ENCODE data around the gene SLC1A4. TPM values are rescaled to one million over a fixed set of nuclear protein-coding genes. Genes with fewer than 3 reads are reported as not detected.

SLC1A4 gene
- polyA plus RNA-seq, 3 donors: 3.2 to 4.5 (median 4.4) TPM

DNA sequence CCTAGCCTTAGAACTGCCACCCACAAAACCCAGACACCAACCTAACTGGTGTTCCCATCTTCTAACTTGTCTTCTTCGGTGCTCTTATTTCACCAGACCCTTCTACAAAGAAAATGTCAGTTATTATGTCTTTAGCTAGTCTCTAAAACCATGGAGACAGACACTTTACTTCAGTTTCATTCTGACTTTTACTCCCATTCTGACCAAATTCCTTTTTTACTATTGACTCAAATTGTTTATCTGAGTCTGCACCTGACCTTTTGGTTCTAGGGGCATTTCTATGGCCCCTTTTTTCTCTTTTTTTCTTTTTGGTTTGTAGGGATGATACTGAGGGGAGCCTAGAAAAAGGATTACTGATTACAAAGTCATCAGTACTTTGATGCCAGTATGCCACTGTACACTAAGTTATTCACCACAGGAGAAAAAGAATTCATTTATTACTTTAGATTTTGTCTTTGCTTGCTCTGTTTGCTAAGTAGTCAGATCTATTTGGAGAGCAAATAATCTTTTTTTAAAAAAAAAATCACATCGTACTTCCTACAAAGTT, 6.8 kb upstream of the SLC1A4 start:
- Mint-ChIP-seq H3K27me3 (ENCODE audit: low read depth in 3 of 3) (no peaks in the 10 kb centered on the region), H3K27ac (no peak overlapping the region), H3K36me3 (no peaks in the 10 kb centered on the region), H3K4me3 (no peak overlapping the region), H3K9me3 (peaks cover 0 to 2% (median 0%) of the 10 kb centered on the region in 7 donors), H3K4me1 (peaks cover 23% of the 10 kb centered on the region)
- H3K4me2 ChIP-seq (replicated peaks; ENCODE audit: extremely low read depth, low read length, poor library complexity, severe bottlenecking): no peak overlapping the region
- no peak overlapping the region for H3K27ac ChIP-seq (ENCODE audit: low read depth in 1 of 2, low read length in 2 of 2)
- H3K27me3 ChIP-seq (ENCODE audit: control insufficient read depth in 2 of 2, insufficient read depth in 2 of 2, low read length in 2 of 2): no peaks in the 10 kb centered on the region
- H3K79me2 ChIP-seq (ENCODE audit: insufficient read depth, low read length): peaks cover 2% of the 10 kb centered on the region
- no peak overlapping the region for H2AFZ ChIP-seq (ENCODE audit: insufficient read depth, low read depth, low read length, poor library complexity, severe bottlenecking)
- no peak overlapping the region for H3K9ac ChIP-seq (ENCODE audit: insufficient read depth, low read length, poor library complexity, severe bottlenecking)
- no peaks in the 10 kb centered on the region for H3K36me3 ChIP-seq (replicated peaks in 1 of 2; ENCODE audit: control insufficient read depth in 1 of 2, insufficient read depth in 2 of 2, low read length in 2 of 2)
- no peaks in the 10 kb centered on the region for H3K9me3 ChIP-seq (replicated peaks in 1 of 2; ENCODE audit: control insufficient read depth in 1 of 2, insufficient read depth in 1 of 2, low read length in 2 of 2)
- H4K20me1 ChIP-seq (ENCODE audit: insufficient read depth, low read length): no peaks in the 10 kb centered on the region
- no peak for DNase-seq
- intact Hi-C loops (cut with micrococcal nuclease): loop anchor here in 1 of 2 donors (10.0 kb wide), 1 partner anchor 68 kb away; no protein-coding TSS in a partner anchor
- no peak overlapping the region for H3K4me3 ChIP-seq (replicated peaks in 1 of 3; ENCODE audit: low read depth in 2 of 3, low read length in 3 of 3)
- WGBS (ENCODE audit: insufficient coverage): no CpG with 5 or more reads among the region's 2 CpGs
- TF ChIP-seq, protein P1, sequence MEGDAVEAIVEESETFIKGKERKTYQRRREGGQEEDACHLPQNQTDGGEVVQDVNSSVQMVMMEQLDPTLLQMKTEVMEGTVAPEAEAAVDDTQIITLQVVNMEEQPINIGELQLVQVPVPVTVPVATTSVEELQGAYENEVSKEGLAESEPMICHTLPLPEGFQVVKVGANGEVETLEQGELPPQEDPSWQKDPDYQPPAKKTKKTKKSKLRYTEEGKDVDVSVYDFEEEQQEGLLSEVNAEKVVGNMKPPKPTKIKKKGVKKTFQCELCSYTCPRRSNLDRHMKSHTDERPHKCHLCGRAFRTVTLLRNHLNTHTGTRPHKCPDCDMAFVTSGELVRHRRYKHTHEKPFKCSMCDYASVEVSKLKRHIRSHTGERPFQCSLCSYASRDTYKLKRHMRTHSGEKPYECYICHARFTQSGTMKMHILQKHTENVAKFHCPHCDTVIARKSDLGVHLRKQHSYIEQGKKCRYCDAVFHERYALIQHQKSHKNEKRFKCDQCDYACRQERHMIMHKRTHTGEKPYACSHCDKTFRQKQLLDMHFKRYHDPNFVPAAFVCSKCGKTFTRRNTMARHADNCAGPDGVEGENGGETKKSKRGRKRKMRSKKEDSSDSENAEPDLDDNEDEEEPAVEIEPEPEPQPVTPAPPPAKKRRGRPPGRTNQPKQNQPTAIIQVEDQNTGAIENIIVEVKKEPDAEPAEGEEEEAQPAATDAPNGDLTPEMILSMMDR (IDR thresholded peaks at IDR 0.05): no peak
- peaks cover 0 to 12% of the 10 kb centered on the region in 2 donors for H3K4me1 ChIP-seq (ENCODE audit: control insufficient read depth in 1 of 2, insufficient read depth in 2 of 2, low read length in 2 of 2)

DNA sequence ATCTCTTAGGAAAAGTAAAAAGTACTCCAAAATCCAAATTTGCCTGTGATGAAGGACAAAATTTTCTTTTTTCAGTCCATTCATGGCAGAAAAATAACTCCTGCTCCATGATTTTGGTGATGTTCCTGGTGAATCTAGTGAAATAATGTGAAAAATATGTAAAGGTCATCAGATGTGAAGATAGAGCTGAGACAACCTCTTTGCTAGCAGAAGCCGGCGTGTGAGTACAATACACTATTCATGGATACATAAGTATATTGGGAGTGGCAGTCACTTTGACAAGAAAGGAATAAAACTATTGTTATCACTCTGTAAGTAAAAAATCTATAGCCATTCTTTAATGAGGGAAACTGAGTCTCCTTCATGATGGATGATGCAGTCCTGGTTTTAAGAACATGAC, 6.3 kb upstream of the SLC1A4 start:
- Histone ChIP-seq H3K4me2 (replicated peaks; ENCODE audit: extremely low read depth, low read length, poor library complexity, severe bottlenecking) (no peak overlapping the region), H2AFZ (ENCODE audit: insufficient read depth, low read depth, low read length, poor library complexity, severe bottlenecking) (no peak overlapping the region), H3K36me3 (replicated peaks in 1 of 2; ENCODE audit: control insufficient read depth in 1 of 2, insufficient read depth in 2 of 2, low read length in 2 of 2) (no peaks in the 10 kb centered on the region), H3K9me3 (replicated peaks in 1 of 2; ENCODE audit: control insufficient read depth in 1 of 2, insufficient read depth in 1 of 2, low read length in 2 of 2) (no peaks in the 10 kb centered on the region), H3K4me1 (ENCODE audit: control insufficient read depth in 1 of 2, insufficient read depth in 2 of 2, low read length in 2 of 2) (peaks cover 3 to 18% of the 10 kb centered on the region in 2 donors), H4K20me1 (ENCODE audit: insufficient read depth, low read length) (no peaks in the 10 kb centered on the region), H3K4me3 (replicated peaks in 1 of 3; ENCODE audit: low read depth in 2 of 3, low read length in 3 of 3) (no peak overlapping the region), H3K27ac (ENCODE audit: low read depth in 1 of 2, low read length in 2 of 2) (no peak overlapping the region), H3K9ac (ENCODE audit: insufficient read depth, low read length, poor library complexity, severe bottlenecking) (no peak overlapping the region), H3K79me2 (ENCODE audit: insufficient read depth, low read length) (peaks cover 7% of the 10 kb centered on the region), H3K27me3 (ENCODE audit: control insufficient read depth in 2 of 2, insufficient read depth in 2 of 2, low read length in 2 of 2) (no peaks in the 10 kb centered on the region)
- TF ChIP-seq, protein P1 (IDR thresholded peaks at IDR 0.05): no peak
- intact Hi-C loops (cut with micrococcal nuclease): loop anchor here in 1 of 2 donors (10.0 kb wide), 1 partner anchor 68 kb away; no protein-coding TSS in a partner anchor
- no peak overlapping the region for H3K4me3 Mint-ChIP-seq
- no peak for DNase-seq
- no CpG with 5 or more reads among the region's 2 CpGs for WGBS (ENCODE audit: insufficient coverage)
- H3K4me1 Mint-ChIP-seq: peaks cover 28% of the 10 kb centered on the region
- no peaks in the 10 kb centered on the region for H3K36me3 Mint-ChIP-seq
- peaks cover 0 to 2% (median 0%) of the 10 kb centered on the region in 7 donors for H3K9me3 Mint-ChIP-seq
- H3K27me3 Mint-ChIP-seq (ENCODE audit: low read depth in 3 of 3): no peaks in the 10 kb centered on the region
- no peak overlapping the region for H3K27ac Mint-ChIP-seq
